Measurements from ENCODE around the gene DAG1. TPM values are rescaled to one million over a fixed set of nuclear protein-coding genes. Genes with fewer than 3 reads are reported as not detected.

Gene DAG1
- total and polyA plus RNA-seq, 7 experiments from 2014 or later: 5.4 to 22.3 (median 16.9) TPM

- Mint-ChIP-seq H3K9me3 (peaks cover 0 to 2% (median 0%) of the 10 kb centered on the region in 11 donors), H3K4me1 (peaks cover 0 to 9% (median 5%) of the 10 kb centered on the region in 7 donors), H3K36me3 (peaks cover 0 to 9% (median 6%) of the 10 kb centered on the region in 5 donors), H3K27ac (no peak overlapping the region), H3K27me3 (no peaks in the 10 kb centered on the region), H3K4me3 (no peak overlapping the region)
- CTCF ChIA-PET: interaction anchor here (2.3 kb wide), 1 partner anchor 136 kb away, joined by 16 read pairs; no protein-coding TSS in a partner anchor
- Histone ChIP-seq H3K27ac (ENCODE audit: low read depth, low read length) (no peak overlapping the region), H3K27me3 (ENCODE audit: control insufficient read depth in 2 of 2, insufficient read depth in 2 of 2, low read length in 2 of 2) (no peaks in the 10 kb centered on the region), H3K36me3 (ENCODE audit: control insufficient read depth in 2 of 3, insufficient read depth in 3 of 3, low read length in 3 of 3) (peaks cover 0 to 28% (median 1%) of the 10 kb centered on the region in 3 experiments), H3K9me3 (ENCODE audit: control insufficient read depth in 2 of 3, low read length in 3 of 3) (no peaks in the 10 kb centered on the region), H3K4me3 (ENCODE audit: low read length) (no peak overlapping the region), H3K4me1 (ENCODE audit: control insufficient read depth in 2 of 2, insufficient read depth in 2 of 2, low read length in 2 of 2) (peaks cover 4 to 5% of the 10 kb centered on the region in 2 donors)
- DNase-seq (no peak), ATAC-seq (no peak)
- intact Hi-C loops (cut with micrococcal nuclease): no loop called here
- POLR2A ChIA-PET: no interaction called here
Observed at GRCh38 chr3:49535971-49536874, 66.2 kb downstream of the DAG1 start.

- intact Hi-C loops (cut with micrococcal nuclease): no loop called here
- H3K27me3 Mint-ChIP-seq: peaks cover 0 to 3% (median 0%) of the 10 kb centered on the region in 5 donors
- peaks cover 0 to 2% (median 0%) of the 10 kb centered on the region in 11 donors for H3K9me3 Mint-ChIP-seq
- Histone ChIP-seq H3K4me1 (ENCODE audit: control insufficient read depth in 2 of 2, insufficient read depth in 2 of 2, low read length in 2 of 2) (peaks cover 4 to 5% of the 10 kb centered on the region in 2 donors), H3K4me3 (ENCODE audit: low read length) (no peak overlapping the region), H3K27ac (ENCODE audit: low read depth, low read length) (no peak overlapping the region), H3K27me3 (ENCODE audit: control insufficient read depth in 2 of 2, insufficient read depth in 2 of 2, low read length in 2 of 2) (no peaks in the 10 kb centered on the region), H3K9me3 (ENCODE audit: control insufficient read depth in 2 of 3, low read length in 3 of 3) (no peaks in the 10 kb centered on the region), H3K36me3 (ENCODE audit: control insufficient read depth in 2 of 3, insufficient read depth in 3 of 3, low read length in 3 of 3) (peaks cover 0 to 20% (median 0%) of the 10 kb centered on the region in 3 experiments)
- H3K27ac Mint-ChIP-seq: no peak overlapping the region
- CTCF ChIA-PET: interaction anchor here (0.6 to 2.3 kb wide), 3 partner anchors 135 to 872 kb away, joined by 3 to 16 read pairs (median 5); no protein-coding TSS in a partner anchor
- no peak overlapping the region for H3K4me3 Mint-ChIP-seq
- peaks cover 0 to 9% (median 5%) of the 10 kb centered on the region in 7 donors for H3K4me1 Mint-ChIP-seq
- H3K36me3 Mint-ChIP-seq: peaks cover 0 to 4% (median 0%) of the 10 kb centered on the region in 5 donors
- POLR2A ChIA-PET: no interaction called here
- DNase-seq (no peak), ATAC-seq (no peak)
Observed at GRCh38 chr3:49536875-49537533, 66.9 kb downstream of the DAG1 start.

- H3K27ac ChIP-seq (ENCODE audit: low read depth, low read length): peak overlapping the region; percentile 78
- no peaks in the 10 kb centered on the region for H3K36me3 Mint-ChIP-seq
Observed at GRCh38 chr3:49539659-49540560, 69.8 kb downstream of the DAG1 start.

GRCh38 chr3:49552087-49552486, 82.0 kb downstream of the DAG1 start:
- Mint-ChIP-seq H3K36me3 (peaks cover 0 to 2% (median 0%) of the 10 kb centered on the region in 5 donors), H3K4me1 (peaks cover 9 to 20% (median 13%) of the 10 kb centered on the region in 7 donors), H3K9me3 (peaks cover 0 to 2% (median 0%) of the 10 kb centered on the region in 11 donors), H3K27me3 (peaks cover 31 to 55% (median 36%) of the 10 kb centered on the region in 5 donors), H3K4me3 (peak overlapping the region in 4 of 10 donors; percentile 26 to 58 (median 36)), H3K27ac (peak overlapping the region in 1 of 9 donors; percentile 62)
- ChIA-PET POLR2A (no interaction called here), CTCF (interaction anchor here (1.1 to 2.1 kb wide), 2 partner anchors 10 to 12 kb away, joined by 3 to 5 read pairs; no protein-coding TSS in a partner anchor)
- Histone ChIP-seq H3K36me3 (ENCODE audit: control insufficient read depth in 2 of 3, insufficient read depth in 3 of 3, low read length in 3 of 3) (no peaks in the 10 kb centered on the region), H3K27ac (ENCODE audit: low read depth, low read length) (no peak overlapping the region), H3K4me1 (ENCODE audit: control insufficient read depth in 2 of 2, insufficient read depth in 2 of 2, low read length in 2 of 2) (peaks cover 0 to 20% of the 10 kb centered on the region in 2 donors), H3K4me3 (ENCODE audit: low read length) (no peak overlapping the region), H3K27me3 (ENCODE audit: control insufficient read depth in 2 of 2, insufficient read depth in 2 of 2, low read length in 2 of 2) (no peaks in the 10 kb centered on the region), H3K9me3 (ENCODE audit: control insufficient read depth in 2 of 3, low read length in 3 of 3) (no peaks in the 10 kb centered on the region)
- ATAC-seq (no peak), DNase-seq (no peak)
- intact Hi-C loops (cut with micrococcal nuclease): loop anchor here in 1 of 2 donors (5.0 kb wide), 1 partner anchor 305 kb away; the partner anchor contains the start of gene TRAIP

More at GRCh38 chr3:49539659-49540560, 69.8 kb downstream of the DAG1 start:
- DNase-seq: peak; percentile 77 to 97 (median 85)
- H3K36me3 ChIP-seq (ENCODE audit: control insufficient read depth in 2 of 3, insufficient read depth in 3 of 3, low read length in 3 of 3): peaks cover 0 to under 1% (median 0%) of the 10 kb centered on the region in 3 experiments
- intact Hi-C loops (cut with micrococcal nuclease): loop anchor here (1.0 to 2.0 kb wide), 10 partner anchors 14 to 366 kb away; partner anchors contain the start of genes BSN (in 2 of the 2), DAG1 (in 1 of the 2), MST1 (in 1 of the 2) and RNF123 (in 1 of the 2)
- Mint-ChIP-seq H3K4me3 (peak overlapping the region; percentile 75 to 84 (median 80)), H3K27ac (peak overlapping the region in 6 of 9 donors; percentile 14 to 69 (median 33)), H3K4me1 (peaks cover 0 to 9% (median 5%) of the 10 kb centered on the region in 7 donors), H3K27me3 (peaks cover 0 to 24% (median 4%) of the 10 kb centered on the region in 5 donors), H3K9me3 (peaks cover 0 to 2% (median 0%) of the 10 kb centered on the region in 11 donors)
- no peaks in the 10 kb centered on the region for H3K9me3 ChIP-seq (ENCODE audit: control insufficient read depth in 2 of 3, low read length in 3 of 3)
- H3K4me1 ChIP-seq (ENCODE audit: control insufficient read depth in 2 of 2, insufficient read depth in 2 of 2, low read length in 2 of 2): peaks cover 4 to 5% of the 10 kb centered on the region in 2 donors
- CTCF ChIA-PET: interaction anchor here (0.5 to 4.8 kb wide), 25 partner anchors 9 to 621 kb away, joined by 3 to 111 read pairs (median 4); partner anchors contain the start of genes ARIH2 and BSN
- POLR2A ChIA-PET: interaction anchor here (1.2 to 2.3 kb wide), 6 partner anchors 14 to 299 kb away, joined by 4 to 45 read pairs (median 6); partner anchors contain the start of genes APEH, BSN and USP4
- H3K27me3 ChIP-seq (ENCODE audit: control insufficient read depth in 2 of 2, insufficient read depth in 2 of 2, low read length in 2 of 2): no peaks in the 10 kb centered on the region
- peak; percentile 99 for ATAC-seq
- peak overlapping the region; percentile 90 for H3K4me3 ChIP-seq (ENCODE audit: low read length)

GRCh38 chr3:49553324-49553691, 83.2 kb downstream of the DAG1 start:
- H3K36me3 ChIP-seq (ENCODE audit: control insufficient read depth in 2 of 3, insufficient read depth in 3 of 3, low read length in 3 of 3): no peaks in the 10 kb centered on the region
- CTCF ChIA-PET: interaction anchor here (0.6 to 1.9 kb wide), 4 partner anchors 13 to 255 kb away, joined by 3 to 14 read pairs (median 3); no protein-coding TSS in a partner anchor

More at GRCh38 chr3:49553324-49553691, 83.2 kb downstream of the DAG1 start:
- Mint-ChIP-seq H3K27me3 (peaks cover 37 to 56% (median 44%) of the 10 kb centered on the region in 5 donors), H3K4me1 (peaks cover 9 to 20% (median 13%) of the 10 kb centered on the region in 7 donors), H3K9me3 (peaks cover 0 to 4% (median 0%) of the 10 kb centered on the region in 11 donors), H3K4me3 (peak overlapping the region; percentile 80 to 92 (median 86)), H3K36me3 (peaks cover 0 to 2% (median 0%) of the 10 kb centered on the region in 5 donors), H3K27ac (peak overlapping the region in 2 of 9 donors; percentile 20 to 32)
- no peak overlapping the region for H3K27ac ChIP-seq (ENCODE audit: low read depth, low read length)
- H3K4me1 ChIP-seq (ENCODE audit: control insufficient read depth in 2 of 2, insufficient read depth in 2 of 2, low read length in 2 of 2): peaks cover 0 to 20% of the 10 kb centered on the region in 2 donors
- no peak overlapping the region for H3K4me3 ChIP-seq (ENCODE audit: low read length)
- POLR2A ChIA-PET: interaction anchor here (2.7 kb wide), 1 partner anchor 14 kb away, joined by 7 read pairs; no protein-coding TSS in a partner anchor
- no peaks in the 10 kb centered on the region for H3K27me3 ChIP-seq (ENCODE audit: control insufficient read depth in 2 of 2, insufficient read depth in 2 of 2, low read length in 2 of 2)
- DNase-seq (no peak), ATAC-seq (no peak)
- intact Hi-C loops (cut with micrococcal nuclease): loop anchor here in 1 of 2 donors (5.0 kb wide), 1 partner anchor 304 kb away; the partner anchor contains the start of gene TRAIP
- H3K9me3 ChIP-seq (ENCODE audit: control insufficient read depth in 2 of 3, low read length in 3 of 3): no peaks in the 10 kb centered on the region
